Fibroblast of mammary gland (primary cell): ENCODE data around the gene NLRC5.

Experiments used
- DNase-seq: peaks from one replicate; pipeline ENCODE4 v3.0.0-alpha.2; 2010; ENCODE audit warnings: low read depth
- H3K4me3 ChIP-seq: 2 replicates; pipeline ENCODE4 v1.5.1; 2011; ENCODE audit warnings: low read depth, mild to moderate bottlenecking, low read length, moderate library complexity; ENCODE audit not compliant: control insufficient read depth
- TF ChIP-seq, protein P1 (sequence below): conservative IDR thresholded peaks from 2 replicates; pipeline ENCODE4 v1.5.1; 2011; ENCODE audit warnings: low read depth, low read length, inconsistent platforms; ENCODE audit not compliant: control insufficient read depth, insufficient read depth

Gene NLRC5

DNA sequence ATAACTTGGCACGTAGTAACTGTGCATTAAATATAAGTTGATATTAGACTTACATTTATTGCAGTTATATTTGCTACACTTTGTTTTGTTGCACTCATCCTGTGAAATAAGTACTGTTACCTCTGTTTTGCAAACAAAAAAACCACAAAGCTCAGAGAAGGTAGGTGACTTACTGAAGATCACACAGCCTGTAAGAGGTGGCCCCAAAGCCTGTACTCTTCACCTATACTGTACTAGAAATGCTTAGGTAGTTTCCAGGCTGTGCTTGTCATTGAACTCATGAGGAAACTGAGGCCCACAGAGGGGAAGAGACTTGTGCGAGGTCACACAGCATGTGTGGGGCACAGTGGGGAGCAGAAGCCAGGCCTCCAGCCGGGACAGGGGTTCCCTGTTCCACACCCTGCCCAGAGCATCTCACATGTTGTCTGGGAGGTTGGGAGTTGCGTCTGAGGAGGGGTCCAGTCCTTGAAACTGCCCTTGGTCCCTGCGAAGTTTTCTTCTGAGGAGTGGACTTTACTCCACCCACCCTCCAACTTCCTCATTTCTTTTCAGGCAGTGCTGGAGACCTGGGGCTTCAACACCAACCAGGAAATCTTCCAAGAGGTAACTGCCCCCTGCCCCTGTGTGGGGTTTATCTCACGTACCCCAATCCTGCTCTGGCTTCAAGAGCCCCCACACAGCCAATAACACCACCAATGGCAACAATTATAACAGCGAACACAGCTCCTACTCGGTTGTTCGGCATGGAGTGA, 14.6 kb upstream of the NLRC5 start:
- TF ChIP-seq, protein P1, sequence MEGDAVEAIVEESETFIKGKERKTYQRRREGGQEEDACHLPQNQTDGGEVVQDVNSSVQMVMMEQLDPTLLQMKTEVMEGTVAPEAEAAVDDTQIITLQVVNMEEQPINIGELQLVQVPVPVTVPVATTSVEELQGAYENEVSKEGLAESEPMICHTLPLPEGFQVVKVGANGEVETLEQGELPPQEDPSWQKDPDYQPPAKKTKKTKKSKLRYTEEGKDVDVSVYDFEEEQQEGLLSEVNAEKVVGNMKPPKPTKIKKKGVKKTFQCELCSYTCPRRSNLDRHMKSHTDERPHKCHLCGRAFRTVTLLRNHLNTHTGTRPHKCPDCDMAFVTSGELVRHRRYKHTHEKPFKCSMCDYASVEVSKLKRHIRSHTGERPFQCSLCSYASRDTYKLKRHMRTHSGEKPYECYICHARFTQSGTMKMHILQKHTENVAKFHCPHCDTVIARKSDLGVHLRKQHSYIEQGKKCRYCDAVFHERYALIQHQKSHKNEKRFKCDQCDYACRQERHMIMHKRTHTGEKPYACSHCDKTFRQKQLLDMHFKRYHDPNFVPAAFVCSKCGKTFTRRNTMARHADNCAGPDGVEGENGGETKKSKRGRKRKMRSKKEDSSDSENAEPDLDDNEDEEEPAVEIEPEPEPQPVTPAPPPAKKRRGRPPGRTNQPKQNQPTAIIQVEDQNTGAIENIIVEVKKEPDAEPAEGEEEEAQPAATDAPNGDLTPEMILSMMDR, result no peak
- no peak for DNase-seq
- H3K4me3 ChIP-seq, result no peak overlapping the region

DNA sequence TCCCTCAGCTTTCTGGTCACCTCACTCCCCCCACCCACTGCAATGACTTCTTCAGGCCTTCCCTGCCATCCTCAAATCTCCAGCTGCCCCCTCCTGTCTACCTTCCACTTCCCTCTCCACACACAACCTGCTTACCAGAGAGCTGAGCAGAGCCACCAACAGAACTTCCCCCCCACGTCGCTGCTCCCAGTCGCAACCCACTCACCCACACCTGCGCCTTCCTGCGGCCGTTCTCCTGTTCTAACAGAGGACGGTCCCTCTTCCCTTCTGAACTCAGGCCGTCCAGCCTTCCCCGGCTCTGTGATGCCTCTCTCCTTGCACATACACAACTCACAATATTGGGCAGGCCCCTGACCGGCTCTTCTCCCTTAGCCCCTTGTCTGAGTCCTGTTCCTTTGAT, 13.6 kb upstream of the NLRC5 start:
- DNase-seq, result no peak
- no peak overlapping the region for H3K4me3 ChIP-seq
- TF ChIP-seq, protein P1, result no peak

DNA sequence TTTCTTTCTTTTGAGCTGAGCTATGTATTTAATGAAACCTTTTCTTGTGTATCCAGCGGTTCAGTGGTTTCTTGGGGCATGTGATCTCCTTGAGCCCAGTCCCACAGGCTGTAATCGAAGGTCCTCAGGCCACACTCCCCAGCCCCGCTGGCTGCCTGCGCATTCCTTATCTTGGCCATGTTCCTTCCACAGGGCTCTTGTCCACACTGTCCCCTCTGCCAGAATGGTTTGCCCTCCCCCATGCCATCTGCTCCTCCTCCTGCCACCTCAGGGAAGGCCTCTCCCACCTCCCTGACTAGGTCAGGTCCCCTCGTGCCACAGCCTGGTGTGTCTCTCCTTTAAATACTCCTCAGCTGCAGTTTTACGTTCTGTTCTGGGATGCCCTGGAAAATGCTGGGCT, 12.1 kb upstream of the NLRC5 start:
- no peak for DNase-seq
- TF ChIP-seq, protein P1, result no peak
- H3K4me3 ChIP-seq, result no peak overlapping the region

DNA sequence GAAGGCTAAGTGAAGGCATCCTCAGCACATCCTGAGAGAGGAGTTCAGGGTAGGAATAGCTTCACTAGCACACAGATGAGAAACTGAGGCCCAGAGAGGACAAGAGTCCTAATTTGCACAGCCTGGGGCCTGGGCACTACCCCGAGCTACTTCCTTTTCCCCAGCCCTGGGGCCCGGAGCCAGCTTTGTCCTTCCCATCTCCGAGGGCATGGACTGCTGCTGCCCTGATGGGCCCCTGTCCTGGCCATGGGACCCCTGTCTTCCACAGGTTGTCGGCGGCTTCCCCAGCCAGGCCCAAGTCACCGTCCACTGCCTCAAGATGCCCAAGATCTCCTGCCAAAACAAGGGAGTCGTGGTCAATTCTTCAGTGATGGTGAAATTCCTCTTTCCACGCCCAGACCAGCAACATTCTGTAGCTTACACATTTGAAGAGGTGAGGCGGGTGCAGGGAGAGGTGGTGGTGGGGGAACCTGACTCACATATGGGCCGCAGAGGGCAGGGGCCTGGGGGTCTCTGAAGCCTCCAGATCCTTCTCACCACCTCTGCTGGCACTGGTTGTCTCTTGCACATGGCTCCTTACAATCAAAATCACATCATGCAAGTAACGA, 11.4 kb upstream of the NLRC5 start:
- TF ChIP-seq, protein P1, result no peak
- no peak for DNase-seq
- no peak overlapping the region for H3K4me3 ChIP-seq

DNA sequence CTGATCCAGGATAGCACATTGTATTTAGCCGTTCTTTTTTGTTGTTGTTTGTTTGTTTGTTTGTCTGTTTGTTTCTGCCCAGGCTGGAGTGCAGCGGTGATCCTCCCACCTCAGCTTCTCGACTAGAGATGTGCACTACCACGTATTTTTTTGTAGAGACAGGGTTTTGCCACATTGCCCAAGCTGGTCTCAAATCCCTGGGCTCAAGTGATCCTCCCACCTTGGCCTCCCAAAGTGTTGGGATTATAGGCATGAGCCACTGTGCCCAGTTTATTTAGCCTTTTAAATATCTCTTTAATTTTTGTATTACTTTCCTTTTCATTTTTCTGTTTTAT, 9.2 kb upstream of the NLRC5 start:
- TF ChIP-seq, protein P1, result no peak
- no peak for DNase-seq
- H3K4me3 ChIP-seq, result no peak overlapping the region

DNA sequence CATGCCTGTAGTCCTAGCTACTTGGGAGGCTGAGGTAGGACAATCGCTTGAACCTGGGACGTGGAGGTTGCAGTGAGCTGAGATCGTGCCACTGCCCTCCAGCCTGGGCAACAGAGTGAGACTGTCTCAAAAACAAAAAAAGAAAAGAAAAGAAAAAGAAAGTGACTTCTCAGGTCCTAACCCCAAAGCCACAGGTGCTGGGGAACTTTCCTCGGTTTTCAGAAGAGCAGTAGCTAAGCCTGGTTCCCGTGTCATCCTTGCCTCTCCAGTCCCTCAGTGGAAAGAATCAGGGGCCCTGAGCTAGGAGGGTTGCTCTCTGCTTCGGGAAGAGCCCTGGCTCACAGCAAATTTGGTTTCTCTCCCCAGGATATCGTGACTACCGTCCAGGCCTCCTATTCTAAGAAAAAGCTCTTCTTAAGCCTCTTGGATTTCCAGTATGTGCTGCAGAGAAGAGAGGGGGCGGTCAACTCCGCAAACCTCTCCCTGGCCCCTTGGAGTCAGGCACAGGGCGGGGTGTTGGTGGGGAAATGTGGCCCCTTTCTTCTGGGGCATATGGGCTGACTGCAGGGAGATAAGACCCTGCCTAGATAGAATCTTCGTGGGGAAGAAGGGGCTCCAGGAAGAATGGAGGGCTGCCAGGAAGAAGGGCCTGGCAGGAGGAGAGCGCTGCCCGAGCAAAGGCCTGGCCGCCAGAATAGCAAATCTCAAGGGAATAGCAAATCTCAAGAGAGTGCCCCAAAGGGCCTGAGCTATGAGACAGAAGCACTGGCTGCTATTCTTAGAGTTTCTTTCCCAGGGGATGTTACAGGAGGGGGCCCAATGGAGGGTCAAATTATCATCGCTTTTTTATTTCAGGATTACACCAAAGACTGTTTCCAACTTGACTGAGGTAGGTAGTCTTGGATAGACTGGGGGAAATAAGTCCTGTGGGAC, 8.3 kb upstream of the NLRC5 start:
- no peak overlapping the region for H3K4me3 ChIP-seq
- TF ChIP-seq, protein P1, result no peak
- DNase-seq, result no peak
